Measurements from ENCODE around the gene ADM2. TPM values are rescaled to one million over a fixed set of nuclear protein-coding genes. Genes with fewer than 3 reads are reported as not detected.

ADM2 gene
- total RNA-seq, 3 donors from 2014 or later (not counting 1 experiment from before 2014, with no cell fraction given): 0.26 to 2.5 (median 1.5) TPM

DNA sequence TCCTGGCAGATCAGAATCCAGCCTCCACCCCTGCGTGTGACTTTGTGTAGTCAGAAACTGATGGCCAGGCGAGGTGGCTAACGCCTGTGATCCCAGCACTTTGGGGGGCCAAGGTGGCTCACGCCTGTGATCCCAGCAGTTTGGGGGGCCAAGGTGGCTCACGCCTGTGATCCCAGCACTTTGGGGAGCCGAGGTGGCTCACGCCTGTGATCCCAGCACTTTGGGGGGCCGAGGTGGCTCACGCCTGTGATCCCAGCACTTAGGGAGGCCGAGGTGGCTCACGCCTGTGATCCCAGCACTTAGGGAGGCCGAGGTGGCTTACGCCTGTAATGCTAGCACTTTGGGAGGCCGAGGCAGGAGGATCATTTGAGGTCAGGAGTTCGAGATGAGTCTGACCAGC, 31.8 kb downstream of the ADM2 start:
- TF ChIP-seq, protein P1, sequence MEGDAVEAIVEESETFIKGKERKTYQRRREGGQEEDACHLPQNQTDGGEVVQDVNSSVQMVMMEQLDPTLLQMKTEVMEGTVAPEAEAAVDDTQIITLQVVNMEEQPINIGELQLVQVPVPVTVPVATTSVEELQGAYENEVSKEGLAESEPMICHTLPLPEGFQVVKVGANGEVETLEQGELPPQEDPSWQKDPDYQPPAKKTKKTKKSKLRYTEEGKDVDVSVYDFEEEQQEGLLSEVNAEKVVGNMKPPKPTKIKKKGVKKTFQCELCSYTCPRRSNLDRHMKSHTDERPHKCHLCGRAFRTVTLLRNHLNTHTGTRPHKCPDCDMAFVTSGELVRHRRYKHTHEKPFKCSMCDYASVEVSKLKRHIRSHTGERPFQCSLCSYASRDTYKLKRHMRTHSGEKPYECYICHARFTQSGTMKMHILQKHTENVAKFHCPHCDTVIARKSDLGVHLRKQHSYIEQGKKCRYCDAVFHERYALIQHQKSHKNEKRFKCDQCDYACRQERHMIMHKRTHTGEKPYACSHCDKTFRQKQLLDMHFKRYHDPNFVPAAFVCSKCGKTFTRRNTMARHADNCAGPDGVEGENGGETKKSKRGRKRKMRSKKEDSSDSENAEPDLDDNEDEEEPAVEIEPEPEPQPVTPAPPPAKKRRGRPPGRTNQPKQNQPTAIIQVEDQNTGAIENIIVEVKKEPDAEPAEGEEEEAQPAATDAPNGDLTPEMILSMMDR (IDR thresholded peaks at IDR 0.05): no peak
- Histone ChIP-seq H3K27me3 (ENCODE audit: control insufficient read depth, insufficient read depth, low read length) (no peaks in the 10 kb centered on the region), H3K4me1 (ENCODE audit: control insufficient read depth, insufficient read depth, low read length) (peaks cover 6% of the 10 kb centered on the region), H3K27ac (ENCODE audit: low read length) (no peak overlapping the region), H3K9me3 (ENCODE audit: control insufficient read depth, insufficient read depth, low read length) (no peaks in the 10 kb centered on the region), H3K36me3 (ENCODE audit: control insufficient read depth, insufficient read depth, low read length) (peaks cover 17% of the 10 kb centered on the region), H3K4me3 (ENCODE audit: low read length) (no peak overlapping the region)
- Mint-ChIP-seq H3K36me3 (no peaks in the 10 kb centered on the region), H3K27ac (no peak overlapping the region), H3K9me3 (no peaks in the 10 kb centered on the region), H3K4me3 (no peak overlapping the region), H3K27me3 (ENCODE audit: low read depth in 2 of 2) (no peaks in the 10 kb centered on the region), H3K4me1 (peaks cover 30 to 32% of the 10 kb centered on the region in 2 donors)
- 97% methylated on average over 15 of the region's 15 CpGs for WGBS (ENCODE audit: insufficient coverage)
- DNase-seq (no peak), ATAC-seq (no peak)
- intact Hi-C loops (cut with micrococcal nuclease): no loop called here

DNA sequence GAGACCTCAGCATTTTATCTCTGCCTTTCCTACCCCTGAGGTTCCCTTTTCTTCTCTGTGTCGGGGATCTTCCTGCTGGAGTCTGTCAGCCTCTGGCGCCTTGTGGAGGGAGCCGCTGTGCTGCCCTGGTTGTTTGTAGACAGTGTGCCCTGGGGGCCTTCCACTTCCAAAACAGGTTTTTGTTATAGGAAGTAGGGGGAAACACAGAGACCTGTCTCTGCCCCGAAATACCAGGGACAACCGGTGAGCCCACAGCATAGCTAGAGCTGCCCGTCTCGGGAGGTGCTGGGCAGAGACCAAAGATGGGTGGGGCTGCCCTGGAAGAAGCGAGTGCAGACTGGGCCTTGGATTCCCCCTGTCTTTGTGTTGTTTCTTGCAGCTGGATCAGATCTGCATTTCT, 34.7 kb downstream of the ADM2 start:
- TF ChIP-seq, protein P1 (IDR thresholded peaks at IDR 0.05): no peak
- Histone ChIP-seq H3K9me3 (ENCODE audit: control insufficient read depth, insufficient read depth, low read length) (no peaks in the 10 kb centered on the region), H3K36me3 (ENCODE audit: control insufficient read depth, insufficient read depth, low read length) (peaks cover 31% of the 10 kb centered on the region), H3K27ac (ENCODE audit: low read length) (no peak overlapping the region), H3K27me3 (ENCODE audit: control insufficient read depth, insufficient read depth, low read length) (no peaks in the 10 kb centered on the region), H3K4me1 (ENCODE audit: control insufficient read depth, insufficient read depth, low read length) (no peaks in the 10 kb centered on the region), H3K4me3 (ENCODE audit: low read length) (no peak overlapping the region)
- H3K27me3 Mint-ChIP-seq (ENCODE audit: low read depth in 2 of 2): no peaks in the 10 kb centered on the region
- H3K9me3 Mint-ChIP-seq: no peaks in the 10 kb centered on the region
- no peak overlapping the region for H3K27ac Mint-ChIP-seq
- ATAC-seq (no peak), DNase-seq (no peak)
- peaks cover 15 to 19% of the 10 kb centered on the region in 2 donors for H3K4me1 Mint-ChIP-seq
- 95% methylated on average over 8 of the region's 8 CpGs for WGBS (ENCODE audit: insufficient coverage)
- no peak overlapping the region for H3K4me3 Mint-ChIP-seq
- intact Hi-C loops (cut with micrococcal nuclease): no loop called here
- no peaks in the 10 kb centered on the region for H3K36me3 Mint-ChIP-seq

DNA sequence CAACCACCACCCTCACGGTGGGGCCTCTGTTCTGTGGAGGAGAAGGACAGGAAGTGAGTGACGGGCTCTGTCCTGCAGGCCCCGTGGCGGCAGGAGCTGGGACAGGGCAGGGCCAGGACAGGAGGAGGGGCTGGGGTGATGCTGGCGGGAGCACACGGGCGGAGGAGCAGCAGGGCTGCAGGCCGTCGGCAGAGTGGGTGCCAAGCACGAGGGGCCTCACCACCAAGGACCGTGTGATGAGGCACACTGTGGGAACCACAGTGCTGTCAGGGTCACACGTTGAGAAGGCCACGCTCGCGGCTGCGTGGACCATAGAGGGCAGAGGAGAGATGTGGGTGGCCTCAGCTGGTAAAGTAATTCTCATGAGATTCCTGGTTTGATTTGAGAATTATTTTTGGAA, 35.5 kb downstream of the ADM2 start:
- no peak for ATAC-seq
- intact Hi-C loops (cut with micrococcal nuclease): no loop called here
- Histone ChIP-seq H3K4me1 (ENCODE audit: control insufficient read depth, insufficient read depth, low read length) (no peaks in the 10 kb centered on the region), H3K27me3 (ENCODE audit: control insufficient read depth, insufficient read depth, low read length) (no peaks in the 10 kb centered on the region), H3K9me3 (ENCODE audit: control insufficient read depth, insufficient read depth, low read length) (no peaks in the 10 kb centered on the region), H3K27ac (ENCODE audit: low read length) (no peak overlapping the region), H3K36me3 (ENCODE audit: control insufficient read depth, insufficient read depth, low read length) (peaks cover 36% of the 10 kb centered on the region), H3K4me3 (ENCODE audit: low read length) (no peak overlapping the region)
- no peak for DNase-seq
- 91% methylated on average over 16 of the region's 16 CpGs for WGBS (ENCODE audit: insufficient coverage)
- no peaks in the 10 kb centered on the region for H3K9me3 Mint-ChIP-seq
- H3K27me3 Mint-ChIP-seq (ENCODE audit: low read depth in 2 of 2): no peaks in the 10 kb centered on the region
- H3K4me3 Mint-ChIP-seq: no peak overlapping the region
- peaks cover 15 to 19% of the 10 kb centered on the region in 2 donors for H3K4me1 Mint-ChIP-seq
- TF ChIP-seq, protein P1 (IDR thresholded peaks at IDR 0.05): no peak
- H3K27ac Mint-ChIP-seq: no peak overlapping the region
- H3K36me3 Mint-ChIP-seq: no peaks in the 10 kb centered on the region

DNA sequence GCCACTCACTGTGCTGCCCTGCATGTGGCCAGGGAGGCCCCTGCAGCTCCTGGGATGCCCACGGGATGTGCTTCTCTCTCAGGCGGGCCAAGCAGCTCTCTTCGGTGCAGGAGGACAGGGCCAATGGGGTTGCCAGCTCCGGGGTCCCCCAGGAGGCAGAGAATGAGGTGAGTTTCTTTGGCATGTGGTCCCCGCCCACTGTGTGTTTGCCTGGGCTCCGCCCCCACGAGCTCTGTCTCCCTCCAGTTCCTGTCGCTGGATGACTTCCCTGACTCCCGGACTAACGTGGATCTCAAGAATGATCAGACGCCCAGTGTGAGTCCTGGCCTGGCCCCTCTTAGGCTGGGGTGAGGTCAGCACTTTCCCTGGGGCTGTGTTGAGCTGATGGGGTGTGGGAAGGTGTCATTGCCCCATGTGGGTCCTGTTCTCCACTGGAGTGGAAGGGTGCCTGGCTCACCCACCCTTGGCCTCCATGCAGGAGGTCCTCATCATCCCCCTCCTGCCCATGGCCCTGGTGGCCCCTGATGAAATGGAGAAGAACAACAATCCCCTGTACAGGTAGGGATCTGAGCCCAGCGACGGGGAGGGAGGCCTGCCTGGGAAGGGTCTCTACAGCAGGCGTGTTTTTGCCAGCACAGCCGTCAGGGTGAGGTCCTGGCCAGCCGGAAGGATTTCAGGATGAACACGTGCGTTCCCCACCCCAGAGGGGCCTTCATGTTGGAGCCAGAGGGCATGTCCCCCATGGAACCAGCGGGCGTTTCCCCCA, 36.3 kb downstream of the ADM2 start:
- Mint-ChIP-seq H3K4me3 (no peak overlapping the region), H3K36me3 (no peaks in the 10 kb centered on the region), H3K4me1 (peaks cover 13 to 15% of the 10 kb centered on the region in 2 donors), H3K9me3 (no peaks in the 10 kb centered on the region), H3K27me3 (ENCODE audit: low read depth in 2 of 2) (no peaks in the 10 kb centered on the region), H3K27ac (no peak overlapping the region)
- no peaks in the 10 kb centered on the region for H3K27me3 ChIP-seq (ENCODE audit: control insufficient read depth, insufficient read depth, low read length)
- TF ChIP-seq, protein P1 (IDR thresholded peaks at IDR 0.05): no peak
- no peaks in the 10 kb centered on the region for H3K9me3 ChIP-seq (ENCODE audit: control insufficient read depth, insufficient read depth, low read length)
- no peaks in the 10 kb centered on the region for H3K4me1 ChIP-seq (ENCODE audit: control insufficient read depth, insufficient read depth, low read length)
- intact Hi-C loops (cut with micrococcal nuclease): no loop called here
- no peak overlapping the region for H3K27ac ChIP-seq (ENCODE audit: low read length)
- WGBS (ENCODE audit: insufficient coverage): 96% methylated on average over 20 of the region's 20 CpGs
- peaks cover 44% of the 10 kb centered on the region for H3K36me3 ChIP-seq (ENCODE audit: control insufficient read depth, insufficient read depth, low read length)
- no peak for ATAC-seq
- no peak for DNase-seq
- no peak overlapping the region for H3K4me3 ChIP-seq (ENCODE audit: low read length)
